ENCODE results near the gene TJP1.
A peak's percentile ranks its signal among the peaks of the same experiment; 100 is the strongest.

Gene TJP1

GRCh38 chr15:29690765-29691475 lies 131.3 kb downstream of the TJP1 start:
- TF ChIP-seq ZFX (IDR thresholded peaks at IDR 0.05; ENCODE audit: borderline replicate concordance) (no peak), CTCF (IDR thresholded peaks at IDR 0.05) (no peak)
- H3K27ac ChIP-seq, result no peak overlapping the region

GRCh38 chr15:29689287-29689986 lies 132.8 kb downstream of the TJP1 start:
- TF ChIP-seq ZFX (IDR thresholded peaks at IDR 0.05; ENCODE audit: borderline replicate concordance) (no peak), CTCF (IDR thresholded peaks at IDR 0.05) (no peak)
- no peak overlapping the region for H3K27ac ChIP-seq

- no peak overlapping the region for H3K27ac ChIP-seq
Observed at GRCh38 chr15:29688506-29689286, 133.6 kb downstream of the TJP1 start.

GRCh38 chr15:29687939-29688505 lies 134.2 kb downstream of the TJP1 start:
- TF ChIP-seq ZFX (IDR thresholded peaks at IDR 0.05; ENCODE audit: borderline replicate concordance) (no peak), CTCF (IDR thresholded peaks at IDR 0.05) (peak; percentile 55)

More at GRCh38 chr15:29688506-29689286, 133.6 kb downstream of the TJP1 start:
- no peak for TF ChIP-seq CTCF (IDR thresholded peaks at IDR 0.05)

GRCh38 chr15:29687204-29687815 lies 135.0 kb downstream of the TJP1 start:
- no peak overlapping the region for H3K27ac ChIP-seq
- TF ChIP-seq CTCF (IDR thresholded peaks at IDR 0.05), result no peak
- TF ChIP-seq ZFX (IDR thresholded peaks at IDR 0.05; ENCODE audit: borderline replicate concordance), result no peak

More at GRCh38 chr15:29687939-29688505, 134.2 kb downstream of the TJP1 start:
- H3K27ac ChIP-seq, result no peak overlapping the region

- TF ChIP-seq CTCF (IDR thresholded peaks at IDR 0.05), result no peak
- no peak for TF ChIP-seq ZFX (IDR thresholded peaks at IDR 0.05; ENCODE audit: borderline replicate concordance)
- H3K27ac ChIP-seq, result no peak overlapping the region
Observed at GRCh38 chr15:29686445-29687203, 135.6 kb downstream of the TJP1 start.

Measured in 22Rv1 (cell line).